GM18861 (cell line): ENCODE data around the gene MRPL49.
"Not testable (repeated sequence)": the region's sequence is repeated elsewhere in the genome, so short reads cannot be mapped to it uniquely, and the experiment has no call there.

Source experiments
- ATAC-seq: cut with Tn5 transposase; IDR thresholded peaks from one replicate; pipeline ENCODE4 v1.9.1; 2021; ENCODE audit not compliant: unreplicated experiment

MRPL49 gene

DNA sequence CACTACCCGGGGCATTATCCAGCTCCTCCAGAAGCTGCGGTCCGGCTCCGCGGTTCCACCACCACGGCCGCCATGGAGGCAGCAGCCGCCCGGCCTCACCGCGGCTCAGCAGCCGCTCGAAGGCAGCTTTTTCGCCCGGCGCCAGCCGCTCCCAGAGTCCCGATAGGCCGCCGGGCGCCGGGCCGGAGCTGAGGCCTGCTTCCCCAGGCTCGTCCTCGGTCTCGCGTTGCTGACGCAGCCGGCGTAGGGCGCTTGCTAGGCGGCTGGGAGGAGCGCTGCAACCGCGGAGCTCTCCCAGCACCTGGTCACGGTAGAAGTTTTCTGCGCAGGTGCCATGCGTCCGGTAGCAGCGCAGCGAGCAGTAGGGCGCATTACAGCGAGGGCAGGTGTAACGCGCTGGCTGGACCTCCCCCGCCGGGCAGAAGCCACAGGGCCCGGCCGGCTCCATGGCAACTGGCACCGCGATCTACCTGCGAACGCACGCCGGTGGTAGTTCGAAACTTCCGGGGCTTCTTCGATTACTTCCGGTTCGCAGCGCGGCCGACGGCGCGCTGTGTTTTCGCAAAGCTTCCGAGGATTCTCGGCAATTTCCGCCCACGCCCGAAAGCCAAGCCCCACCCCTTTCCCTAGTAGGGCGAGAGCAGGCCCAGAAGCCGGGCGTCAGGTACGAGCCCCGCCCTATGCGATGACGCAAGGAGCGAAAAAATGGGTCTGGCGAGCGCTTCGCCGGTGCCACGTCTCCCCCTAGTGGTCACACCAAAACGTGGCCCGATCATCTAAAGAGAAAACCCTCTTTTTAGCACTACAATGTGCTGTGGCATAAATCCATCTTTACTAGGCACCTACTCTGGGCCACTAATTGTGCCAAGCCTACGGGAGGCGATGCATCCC, 4.7 kb upstream of the MRPL49 start, which contains the start of gene ZNHIT2:
ZNHIT2 (minus strand) TSS at position 496 of the 891 bp plus-strand sequence; CDS start at position 448, 48 bp downstream.
- peak; percentile 37 for ATAC-seq

DNA sequence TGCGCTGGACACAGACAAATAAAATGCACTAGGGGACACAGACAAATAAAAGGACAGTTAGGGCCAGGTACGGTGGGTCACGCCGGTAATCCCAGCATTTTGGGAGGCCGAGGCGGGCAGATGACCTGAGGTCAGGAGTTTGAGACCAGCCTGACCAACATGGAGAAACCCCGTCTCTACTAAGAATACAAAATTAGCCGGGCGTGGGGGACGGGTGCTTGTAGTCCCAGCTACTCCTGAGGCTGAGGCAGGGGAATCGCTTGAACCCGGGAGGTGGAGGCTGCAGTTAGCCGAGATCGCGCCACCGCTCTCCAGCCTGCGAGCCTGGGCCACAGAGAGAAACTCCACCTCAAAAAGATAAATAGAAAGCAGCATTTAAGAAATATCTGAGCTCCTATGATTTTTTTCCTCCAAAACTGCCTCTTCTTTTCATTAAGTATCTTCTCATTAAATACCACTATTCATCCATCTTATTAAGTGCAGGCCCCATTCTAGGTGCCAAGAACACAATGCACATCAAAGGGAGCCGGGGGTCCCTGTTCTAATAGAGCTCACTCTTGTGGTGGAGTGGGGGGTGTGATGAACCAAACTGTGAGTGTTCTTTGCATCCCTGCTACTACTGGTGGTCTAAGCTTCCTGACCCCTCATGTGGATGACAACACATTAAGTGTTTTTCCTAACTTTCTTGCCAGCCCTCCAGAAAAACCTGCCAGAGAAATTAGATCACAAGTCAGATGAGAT, 3.9 kb upstream of the MRPL49 start:
- ATAC-seq, result no peak

DNA sequence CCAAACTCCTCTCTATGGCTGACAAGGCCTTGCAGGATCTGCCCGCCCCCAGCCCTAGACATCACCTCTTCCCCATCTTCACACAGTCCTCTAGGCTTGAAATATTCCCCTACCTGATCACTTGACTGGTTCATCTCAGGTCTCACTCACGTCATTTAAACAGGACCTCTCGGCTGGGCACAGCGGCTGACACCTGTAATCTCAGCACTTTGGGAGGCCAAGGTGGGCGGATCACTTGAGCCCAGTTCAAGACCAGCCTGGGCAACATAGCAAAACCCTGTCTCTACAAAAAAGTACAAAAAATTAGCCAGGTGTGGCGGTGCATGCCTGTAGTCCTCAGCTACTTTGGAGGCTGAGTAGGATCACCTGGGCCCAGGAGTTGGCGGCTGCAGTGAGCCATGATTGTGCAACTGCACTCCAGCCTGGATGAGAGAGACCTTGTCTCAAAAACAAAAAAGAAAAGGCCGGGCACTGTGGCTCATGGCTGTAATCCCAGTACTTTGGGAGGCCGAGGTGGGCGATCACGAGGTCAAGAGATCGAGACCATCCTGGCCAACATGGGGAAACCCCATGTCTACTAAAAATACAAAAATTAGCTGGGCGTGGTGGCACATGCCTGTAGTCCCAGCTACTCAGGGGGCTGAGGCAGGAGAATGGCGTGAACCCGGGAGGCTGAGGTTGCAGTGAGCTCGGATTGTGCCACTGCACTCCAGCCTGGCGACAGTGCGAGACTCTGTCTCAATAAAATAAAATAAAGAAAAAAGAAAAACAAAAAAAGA, 3.0 kb upstream of the MRPL49 start:
- ATAC-seq, result not testable (repeated sequence)

DNA sequence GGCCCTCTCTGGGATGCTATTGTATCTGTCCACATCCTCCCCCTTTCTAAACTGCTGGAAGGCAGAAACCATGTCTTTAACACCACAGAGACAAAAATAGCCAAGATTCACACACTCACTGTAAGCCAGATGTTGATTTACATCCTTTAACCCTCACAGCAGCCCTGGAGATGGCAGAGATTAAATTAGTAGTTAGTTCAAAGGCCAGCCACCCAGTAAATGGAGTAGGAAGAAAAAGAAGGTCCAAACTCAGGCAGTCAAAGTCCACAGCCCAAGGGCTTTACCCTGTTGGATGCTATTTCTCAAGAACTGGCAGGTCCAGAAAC, 2.5 kb upstream of the MRPL49 start:
- ATAC-seq, result no peak

DNA sequence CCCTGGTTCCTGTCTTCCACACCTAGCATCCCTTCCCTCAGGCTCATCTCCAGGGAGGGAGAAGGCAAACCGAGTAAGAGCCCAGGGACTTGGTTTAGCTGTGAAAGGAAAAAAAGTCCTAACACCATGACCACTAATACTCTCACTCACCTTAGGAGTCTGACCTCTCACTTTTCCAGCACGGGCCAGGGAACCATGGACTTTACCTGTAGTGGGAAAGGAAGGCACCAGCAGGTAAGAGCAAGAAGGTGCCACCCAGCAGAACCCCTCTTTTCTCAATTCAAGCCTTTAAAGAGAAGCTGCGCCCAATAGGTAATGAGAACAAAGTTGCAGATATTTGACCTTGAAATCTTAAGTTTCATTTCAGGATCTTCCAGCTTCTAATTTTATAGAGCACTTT, 1.3 kb upstream of the MRPL49 start:
- no peak for ATAC-seq

DNA sequence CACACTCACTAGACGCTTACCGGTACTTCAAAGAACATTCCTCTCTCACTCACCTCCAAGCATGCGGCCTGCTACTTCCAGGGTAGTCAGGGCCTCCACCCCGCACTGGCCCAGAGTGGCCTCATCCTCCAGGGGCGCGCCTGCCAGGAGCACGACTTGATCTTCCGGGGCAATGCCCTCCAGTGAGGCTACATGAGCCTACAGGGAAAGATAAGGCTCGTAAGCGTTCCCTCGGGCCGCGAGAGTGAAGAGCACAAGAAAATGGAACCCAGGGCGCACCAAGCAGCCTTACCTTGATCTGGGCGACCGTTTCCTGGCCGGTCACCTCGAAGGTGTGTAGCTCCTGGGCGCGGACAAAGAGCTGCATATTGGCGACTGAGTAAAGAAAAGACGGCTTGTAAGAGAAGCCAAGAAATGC, 665 bp upstream of the MRPL49 start:
- no peak for ATAC-seq

DNA sequence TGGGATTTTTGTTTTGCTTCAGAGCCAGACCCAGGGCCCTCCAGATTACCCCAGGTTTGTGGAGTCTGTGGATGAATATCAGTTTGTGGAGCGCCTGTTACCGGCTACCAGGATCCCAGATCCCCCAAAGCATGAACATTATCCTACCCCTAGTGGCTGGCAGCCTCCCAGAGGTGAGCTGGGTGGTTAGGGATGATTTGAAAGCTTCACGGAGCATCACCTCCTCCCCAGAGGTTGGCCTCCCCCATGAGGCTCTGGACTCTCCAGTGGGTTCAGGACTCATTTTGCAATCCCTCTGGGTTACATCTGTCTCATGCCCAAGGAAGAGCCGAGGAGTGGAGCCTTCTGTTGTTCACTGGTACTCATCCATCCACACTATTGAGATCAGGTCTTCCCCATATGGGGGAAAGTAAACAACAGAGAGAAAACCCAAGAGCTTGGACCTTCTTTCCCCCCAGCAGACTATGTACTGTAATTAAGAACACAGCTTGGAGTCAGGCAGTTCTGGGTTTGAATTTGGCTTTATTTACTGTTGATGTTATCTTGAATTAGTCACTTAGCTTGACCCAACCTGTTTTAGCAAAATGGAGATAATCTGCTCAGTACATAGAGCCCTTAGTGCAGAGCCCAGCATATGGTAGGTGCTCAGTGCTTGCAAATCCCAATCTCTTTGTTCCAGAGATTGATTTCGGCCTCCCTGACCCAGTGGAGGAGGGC, 2.5 kb downstream of the MRPL49 start:
- no peak for ATAC-seq

DNA sequence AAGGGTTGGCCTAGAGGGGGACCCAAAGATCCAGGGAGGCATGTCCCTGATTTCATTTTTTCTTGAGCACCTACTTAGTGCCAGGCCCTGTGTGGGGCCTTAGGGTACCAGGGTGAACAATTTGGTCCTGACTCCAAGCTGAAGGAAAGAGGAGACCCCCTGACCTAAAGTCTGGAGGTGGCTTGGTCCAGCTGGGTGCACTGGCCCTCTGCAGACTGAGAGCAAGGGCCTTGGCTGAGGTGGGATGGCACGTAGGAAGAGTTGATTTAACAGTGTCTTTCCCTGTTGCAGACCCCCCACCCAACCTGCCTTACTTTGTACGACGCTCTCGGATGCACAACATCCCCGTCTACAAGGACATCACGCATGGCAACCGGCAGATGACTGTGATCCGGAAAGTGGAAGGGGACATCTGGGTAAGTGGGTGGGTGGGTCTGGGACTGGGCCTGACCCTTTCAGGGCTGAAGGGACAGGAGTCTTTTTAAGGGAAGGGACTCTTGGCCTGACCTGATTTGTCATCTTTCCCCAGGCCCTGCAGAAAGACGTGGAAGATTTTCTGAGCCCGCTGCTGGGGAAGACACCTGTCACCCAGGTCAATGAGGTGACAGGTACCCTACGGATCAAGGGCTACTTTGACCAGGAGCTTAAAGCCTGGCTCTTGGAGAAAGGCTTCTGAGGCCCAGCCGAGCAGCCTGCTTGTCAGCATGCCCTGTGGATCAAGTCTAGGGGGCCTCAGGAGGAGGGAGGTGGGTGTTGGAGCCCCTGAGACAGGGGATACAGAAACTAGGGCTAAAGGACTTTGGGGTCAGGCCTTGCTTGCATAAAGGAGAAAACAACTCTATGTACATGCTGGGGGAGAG, 3.3 kb downstream of the MRPL49 start:
- no peak for ATAC-seq

DNA sequence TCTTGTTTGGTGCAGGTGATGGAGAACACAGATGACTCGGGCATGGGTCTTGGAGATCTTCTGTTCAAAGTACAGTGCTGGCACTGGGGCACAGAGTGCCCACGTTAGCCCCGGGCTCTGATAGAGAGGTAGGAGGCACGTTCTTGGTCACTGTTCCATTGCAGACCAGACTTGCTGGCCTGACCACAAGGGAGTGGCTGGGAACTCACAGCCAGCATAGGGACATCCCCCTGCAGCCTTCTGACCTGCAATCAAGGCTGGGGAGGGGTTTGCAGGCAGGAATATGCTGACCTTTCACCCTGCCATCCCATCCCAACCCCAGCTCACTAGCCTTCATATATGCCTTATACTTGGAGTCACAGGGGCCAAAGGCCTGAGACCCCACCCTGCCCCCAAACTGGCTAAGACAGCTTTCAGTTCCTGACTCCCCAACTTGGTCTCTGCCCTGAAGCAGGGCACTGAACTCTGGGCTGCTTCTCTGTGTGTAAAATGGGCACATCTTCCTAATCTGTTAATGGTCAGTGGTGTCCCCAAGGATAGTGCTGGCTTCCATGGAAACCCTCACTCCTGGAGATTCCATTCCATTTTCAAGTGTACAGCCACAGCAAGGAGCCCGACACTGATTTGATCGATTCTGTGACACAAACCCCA, 4.6 kb downstream of the MRPL49 start:
- ATAC-seq, result no peak

DNA sequence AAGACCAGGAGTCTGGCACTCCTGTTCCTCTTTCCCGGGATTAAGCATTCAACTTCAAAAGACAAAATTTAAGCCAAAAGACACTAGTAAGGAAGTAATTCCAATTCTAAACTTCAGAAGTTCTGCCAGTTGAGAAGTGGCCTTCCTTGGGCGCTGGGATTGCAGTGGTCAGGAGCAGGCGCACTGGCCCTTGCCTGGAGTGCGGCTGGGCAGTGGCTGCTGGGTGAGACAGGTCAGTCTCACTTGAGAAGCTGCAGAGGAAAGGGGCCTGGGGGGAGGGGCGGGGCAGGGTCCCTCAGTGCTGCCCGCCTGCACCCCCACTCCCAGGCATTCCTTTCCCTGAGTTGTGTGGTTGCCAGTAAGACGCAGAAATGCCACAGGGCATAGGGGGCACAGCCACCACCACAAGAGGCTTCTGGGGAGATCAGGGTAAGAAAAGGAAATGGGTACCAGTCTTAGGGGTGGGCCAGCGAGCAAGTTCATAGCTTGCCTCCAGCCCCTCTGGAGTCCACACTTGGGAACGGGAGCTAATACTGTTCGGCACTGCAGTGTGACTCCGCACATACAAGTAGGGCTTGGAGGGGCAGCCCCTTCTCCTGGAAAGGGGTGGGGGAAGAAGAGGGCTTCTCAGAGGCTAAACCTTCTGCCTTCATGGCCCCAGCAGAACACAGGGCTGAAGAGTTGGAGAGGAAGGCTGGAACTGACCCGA, 5.5 kb downstream of the MRPL49 start:
- ATAC-seq, result no peak

DNA sequence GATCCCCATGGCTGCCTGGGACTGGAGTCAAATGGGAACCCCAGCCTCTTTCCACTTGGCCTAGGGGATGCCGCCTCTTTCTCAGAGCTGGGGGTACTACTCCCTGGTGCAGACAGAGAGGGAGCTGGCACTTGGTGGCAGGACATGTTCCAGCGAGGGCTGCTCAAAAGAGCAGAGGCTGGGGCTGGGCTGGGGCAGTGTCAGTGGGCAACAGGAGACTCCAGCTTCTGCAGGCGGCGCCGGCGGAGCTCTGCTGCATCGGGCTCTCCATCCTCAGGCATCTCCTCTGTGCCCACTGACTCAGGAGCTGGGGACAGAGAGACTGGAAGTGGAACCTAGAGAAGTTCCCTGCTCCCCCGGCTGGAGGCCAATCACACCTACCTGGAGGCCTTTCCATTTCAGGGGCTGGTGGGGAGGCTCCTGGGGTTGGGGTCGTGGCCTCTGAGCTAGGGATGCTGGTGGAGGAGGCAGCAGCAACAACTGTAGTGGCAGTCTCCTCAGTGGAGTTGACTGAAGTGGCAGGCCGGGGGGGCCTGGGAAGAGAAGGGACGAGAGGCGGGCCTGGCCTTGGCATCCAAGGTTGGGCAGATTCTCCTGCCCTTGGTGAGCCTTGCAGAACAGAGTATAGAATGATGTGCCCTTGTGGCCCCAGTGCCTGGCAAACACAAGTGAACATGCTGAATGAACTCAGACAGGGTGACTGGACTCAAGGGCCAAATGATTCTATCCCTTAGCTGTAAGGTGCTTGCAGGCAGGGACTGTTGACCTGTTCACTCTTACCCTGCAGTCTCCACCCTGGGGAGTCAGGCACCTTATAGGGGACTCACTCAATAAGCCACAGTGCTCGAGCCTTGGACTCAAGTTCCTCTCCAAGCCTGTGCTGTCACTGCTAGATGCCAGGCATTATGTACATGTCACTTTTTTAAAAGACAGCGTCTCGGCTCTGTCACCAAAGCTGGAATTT, 6.3 kb downstream of the MRPL49 start:
- ATAC-seq, result no peak

DNA sequence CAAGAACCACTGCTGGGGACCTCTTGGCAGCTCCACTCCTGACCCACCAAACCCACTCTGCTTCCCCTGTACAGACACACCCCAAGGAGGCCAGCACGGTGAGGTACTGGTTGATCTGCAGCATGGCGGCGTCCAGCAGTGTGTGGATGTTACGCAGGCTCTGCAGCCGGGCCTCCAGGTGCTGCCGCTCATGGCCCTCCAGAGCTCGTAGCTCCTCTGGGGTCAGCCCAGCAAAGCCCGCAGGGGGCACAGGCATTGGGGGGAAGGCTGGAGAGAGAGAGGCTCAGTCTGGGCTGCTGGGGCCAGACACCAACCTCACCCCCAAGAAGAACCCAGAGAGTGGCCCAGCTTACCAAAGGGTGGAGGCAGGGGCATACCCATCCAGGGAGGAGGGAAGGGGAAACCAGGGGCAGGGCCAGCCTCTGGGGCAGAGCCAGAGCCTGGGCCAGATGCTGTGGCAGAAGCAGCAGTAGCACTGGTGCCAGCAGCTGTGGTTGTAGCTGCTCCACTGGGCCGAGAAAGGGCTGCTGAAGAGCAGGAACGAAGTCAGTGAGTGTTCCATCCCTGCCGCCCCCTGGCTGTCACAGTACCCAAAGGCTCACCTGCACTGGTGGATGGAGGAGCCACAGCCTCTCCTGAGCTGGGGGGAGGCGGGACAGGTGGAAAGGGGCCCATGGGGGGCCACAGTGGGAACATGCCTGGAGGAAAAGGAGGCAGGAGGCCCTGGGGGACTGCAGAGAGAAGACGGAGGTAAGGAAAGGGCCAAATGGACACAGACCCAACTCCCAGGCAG, 7.7 kb downstream of the MRPL49 start:
- ATAC-seq, result no peak

DNA sequence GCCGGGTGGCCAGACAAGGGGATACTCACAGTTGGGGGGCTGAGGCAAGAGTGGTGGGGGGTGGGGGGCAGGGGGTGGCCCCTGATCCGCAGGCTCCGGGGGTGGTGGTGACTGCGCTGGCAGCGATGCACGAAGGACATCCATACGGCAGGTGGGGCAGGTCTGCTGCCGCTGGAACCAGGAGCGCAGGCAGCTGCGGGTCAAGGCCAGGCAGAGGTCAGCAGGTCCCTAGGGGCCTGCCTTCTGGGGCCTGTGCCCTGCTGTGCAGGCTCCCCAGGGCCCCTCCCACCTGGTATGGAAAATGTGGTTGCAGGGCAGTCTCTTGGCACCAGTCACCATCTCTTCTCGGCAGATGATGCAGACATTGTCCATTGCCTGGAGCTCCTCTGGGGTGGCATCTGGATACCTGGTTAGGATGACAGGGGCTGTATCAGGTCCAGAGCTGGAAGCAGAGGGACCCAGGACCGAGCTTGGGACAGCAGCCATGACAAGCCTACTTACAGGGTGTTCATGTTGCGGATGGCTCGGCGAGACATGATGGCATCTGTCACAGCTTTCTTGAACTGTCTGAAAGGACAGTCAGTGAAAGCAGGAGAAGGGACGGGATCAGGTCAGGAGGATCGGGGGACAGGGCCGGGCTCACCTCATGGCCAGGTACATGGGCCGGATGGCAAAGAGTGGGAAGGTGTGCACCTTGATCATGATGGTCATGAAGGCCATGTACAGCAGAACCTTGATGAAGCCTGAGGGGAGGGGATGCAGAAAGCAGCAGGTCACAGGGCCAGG, 8.7 kb downstream of the MRPL49 start:
- ATAC-seq, result no peak

DNA sequence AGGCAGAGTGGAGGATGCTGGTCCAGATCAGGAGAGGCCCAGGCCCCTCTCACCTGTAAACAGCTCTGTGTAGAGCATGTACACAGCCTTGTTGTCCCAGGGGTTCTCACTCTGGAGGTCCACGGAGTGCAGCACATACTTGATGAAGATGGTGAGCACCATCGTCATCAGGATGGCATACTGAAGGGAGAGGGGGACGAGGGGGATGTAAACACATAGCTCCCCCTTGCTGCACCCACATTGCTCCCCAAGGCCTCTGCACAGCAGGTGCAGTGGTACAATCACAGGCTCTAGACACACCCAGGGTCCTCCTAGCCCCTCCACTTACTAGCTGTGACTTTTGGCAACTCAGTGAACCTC, 9.3 kb downstream of the MRPL49 start:
- ATAC-seq, result no peak

DNA sequence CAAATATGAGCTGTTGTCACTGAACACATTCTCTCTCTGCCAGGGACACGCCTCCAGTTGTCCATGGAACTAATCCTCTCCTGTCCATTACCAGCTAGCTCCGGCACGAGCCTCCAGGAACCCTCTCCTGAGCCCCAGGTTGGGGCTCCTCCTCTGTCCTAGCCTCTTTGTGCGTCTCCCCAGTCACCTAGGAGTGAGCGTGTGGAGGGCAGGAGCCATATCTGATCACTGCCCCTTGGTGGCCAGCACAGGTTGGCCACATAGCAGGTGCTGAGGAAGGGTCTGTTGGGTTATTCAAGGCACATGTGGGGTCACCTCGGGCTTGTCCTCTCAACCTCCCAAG, 9.7 kb downstream of the MRPL49 start:
- ATAC-seq, result no peak

DNA sequence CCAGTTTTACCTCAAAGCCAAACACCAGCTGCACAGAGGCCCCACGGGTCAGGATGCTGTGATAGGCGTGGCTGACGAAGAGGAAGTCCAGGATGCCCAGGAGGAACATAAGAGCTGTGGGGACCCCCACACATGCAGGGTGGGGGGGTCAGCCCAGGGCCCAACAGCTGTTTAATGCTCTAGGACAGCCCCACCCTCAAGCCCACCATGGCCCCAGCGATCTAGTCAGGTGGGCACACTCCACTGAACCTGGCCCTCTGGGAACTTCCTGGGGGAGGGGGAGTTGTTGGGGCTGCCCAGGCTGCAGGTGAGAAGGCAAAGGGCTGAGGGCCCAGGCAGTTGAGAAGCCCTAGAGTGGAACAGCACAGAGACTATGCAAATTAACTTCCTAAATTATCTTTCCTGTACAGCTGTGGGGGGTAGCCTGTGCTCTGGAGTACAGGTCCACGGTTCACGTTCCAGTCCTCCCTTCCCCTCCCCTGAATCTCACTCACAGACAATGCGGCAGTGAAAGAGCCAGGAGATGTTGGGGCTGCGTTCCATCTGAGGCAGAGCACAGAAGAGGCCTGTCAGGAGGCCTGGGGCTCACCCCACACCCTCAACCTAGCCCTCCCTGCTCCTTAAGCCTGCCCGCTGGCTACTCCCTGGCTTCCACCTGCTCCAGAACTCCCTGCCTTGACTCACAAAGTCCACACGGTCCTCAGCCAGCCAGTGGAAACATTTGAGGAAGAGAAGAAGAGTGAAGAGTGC, 10.3 kb downstream of the MRPL49 start:
- ATAC-seq, result peak; percentile 35
